HG02852 (cell line): ENCODE data around the gene HUNK.
"Not testable (repeated sequence)": the region's sequence is repeated elsewhere in the genome, so short reads cannot be mapped to it uniquely, and the experiment has no call there.

Experiments
- ATAC-seq: cut with Tn5 transposase; IDR thresholded peaks from one replicate; pipeline ENCODE4 v1.9.1; 2021; ENCODE audit warnings: mild to moderate bottlenecking, moderate library complexity; ENCODE audit not compliant: unreplicated experiment

HUNK gene

DNA sequence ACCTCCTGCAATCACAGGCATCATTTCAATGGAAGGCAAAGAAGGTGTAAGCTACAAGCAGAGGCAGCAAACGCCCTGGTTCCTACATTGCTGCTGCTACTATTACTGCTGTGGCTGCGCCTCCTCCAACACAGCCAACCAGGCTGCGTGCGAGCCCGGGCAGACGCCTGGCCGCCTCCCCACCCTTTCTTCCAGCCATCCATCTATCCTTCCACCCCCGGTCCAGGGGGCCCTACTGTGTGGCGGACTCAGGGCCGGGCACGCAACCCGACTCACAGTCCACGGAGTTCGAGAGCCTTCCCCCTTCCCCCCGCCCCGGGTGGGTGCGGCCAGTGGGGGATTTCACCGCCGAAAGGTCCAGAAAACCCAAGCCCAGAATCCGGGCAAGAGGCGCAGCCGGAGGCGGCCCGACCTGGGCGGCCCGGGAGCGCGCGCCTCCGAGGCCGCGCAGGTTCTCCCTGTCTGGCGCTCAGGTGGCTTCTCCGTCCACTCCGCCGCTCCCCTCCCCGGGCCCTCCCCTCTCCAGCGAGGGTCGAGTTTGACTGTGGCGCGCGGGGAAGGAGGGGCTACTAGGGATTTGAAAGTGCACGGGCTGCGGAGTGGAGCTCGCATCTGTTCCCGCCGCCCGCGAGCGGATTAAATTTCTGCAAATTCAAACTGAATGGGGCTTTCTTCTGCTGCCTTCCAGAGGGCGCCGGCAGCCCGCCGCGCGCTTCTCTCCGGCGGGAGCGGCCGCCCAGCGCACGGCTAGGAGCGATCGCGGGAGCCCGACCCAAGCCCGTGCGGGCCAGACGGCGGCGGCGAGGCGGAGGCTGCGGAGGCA is at the start of gene HUNK:
HUNK (plus strand) TSS at position 569 of the 823 bp plus-strand sequence. CDS start 655 bp downstream, outside the sequence.
- no peak for ATAC-seq

- ATAC-seq, result no peak
Observed at GRCh38 chr21:31829736-31830472, 42.9 kb upstream of the HUNK start.

GRCh38 chr21:31830701-31831100 is 42.1 kb upstream of the HUNK start:
- ATAC-seq, result no peak

DNA sequence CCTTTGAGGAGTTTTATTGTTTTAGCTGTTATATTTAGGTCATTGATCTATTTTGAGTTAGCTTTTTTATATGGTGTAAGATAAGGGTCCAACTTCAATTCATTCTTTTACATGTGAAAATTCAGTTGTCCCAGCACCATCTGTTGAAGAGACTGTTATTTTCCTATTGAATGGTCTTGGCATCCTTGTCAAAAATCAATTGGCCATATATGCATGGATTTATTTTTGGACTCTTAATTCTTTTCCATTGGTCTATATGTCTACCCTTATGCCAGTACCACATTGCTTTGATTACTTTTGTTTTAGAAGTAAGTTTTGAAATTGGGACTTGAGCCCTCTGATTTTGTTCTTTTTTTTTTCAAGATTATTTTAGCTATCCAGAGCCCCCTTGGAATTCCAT is 35.8 kb upstream of the HUNK start:
- ATAC-seq, result no peak

GRCh38 chr21:31837618-31838390 is 35.0 kb upstream of the HUNK start:
- no peak for ATAC-seq

DNA sequence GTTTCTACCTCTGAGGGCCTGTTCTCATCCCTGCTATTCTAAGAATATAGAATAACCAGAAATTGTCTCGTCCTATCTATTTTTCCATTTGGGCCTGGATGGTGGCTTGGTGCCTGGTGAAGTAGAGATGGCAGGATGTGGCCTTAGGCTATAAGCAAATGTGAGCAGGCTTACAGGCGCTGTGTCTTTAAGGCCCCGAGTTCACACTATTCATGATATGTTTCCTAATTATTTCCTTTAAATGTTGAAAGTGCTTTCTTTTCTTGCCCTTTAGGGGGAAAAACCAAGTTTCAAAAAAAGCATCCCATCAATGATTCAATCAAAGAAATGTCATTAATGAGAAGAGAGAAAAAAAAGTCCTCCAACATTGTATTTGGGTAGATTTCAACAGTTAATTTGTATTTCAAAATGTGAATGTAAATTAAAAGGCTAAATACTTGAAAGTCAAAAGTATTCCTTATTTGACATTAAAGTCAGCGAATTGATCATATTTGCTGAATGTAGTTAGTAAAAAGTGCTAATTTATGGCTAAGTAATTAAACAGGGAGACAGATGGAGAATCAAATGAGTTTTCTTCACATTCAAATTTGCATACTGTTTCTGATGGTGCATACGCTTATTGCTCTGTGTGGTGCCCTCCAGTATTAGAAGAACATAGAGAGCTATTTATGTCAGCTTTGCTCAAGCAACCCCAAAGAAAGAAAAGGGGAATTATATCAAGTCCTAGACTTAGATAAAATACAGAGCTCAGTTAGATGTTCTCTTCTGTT is 34.0 kb upstream of the HUNK start:
- ATAC-seq, result no peak

DNA sequence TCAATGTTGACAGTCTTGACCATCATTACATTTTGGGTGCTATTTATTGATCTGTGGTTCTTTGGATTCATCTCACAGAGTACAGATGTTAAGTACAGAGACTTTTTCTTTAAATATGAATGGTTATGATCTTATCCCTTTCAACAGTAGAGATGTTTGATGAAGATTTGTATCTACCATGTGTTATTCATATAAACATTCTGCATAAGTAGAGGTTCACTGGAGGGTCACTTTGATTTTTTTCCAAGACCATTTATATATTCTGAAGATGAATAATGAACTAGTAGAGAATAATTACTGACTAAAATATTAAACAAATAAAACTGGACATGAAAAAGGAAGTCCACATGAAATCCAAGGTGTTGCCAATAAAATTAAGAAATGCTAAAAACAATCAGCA is 28.6 kb upstream of the HUNK start:
- no peak for ATAC-seq

GRCh38 chr21:31845151-31845729 is 27.6 kb upstream of the HUNK start:
- no peak for ATAC-seq

DNA sequence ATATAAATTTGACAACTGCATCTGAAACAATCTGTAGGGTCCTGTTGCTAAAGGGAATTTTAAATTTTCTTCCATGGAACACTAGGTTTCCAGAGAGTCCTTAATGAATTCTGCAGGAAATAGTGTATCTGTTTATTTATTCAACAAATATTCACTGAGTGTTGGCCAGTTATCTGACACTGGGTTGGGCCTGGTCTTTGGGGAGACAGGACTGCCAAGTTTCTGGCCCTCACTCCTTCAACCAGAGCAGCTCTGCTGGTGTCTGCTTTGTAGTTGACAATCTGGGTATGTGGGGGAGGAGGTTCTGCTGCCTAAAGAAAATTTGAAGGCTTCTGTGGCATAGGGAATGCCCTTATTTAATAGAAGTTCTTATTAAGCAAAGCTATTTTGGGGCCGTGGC is 26.1 kb upstream of the HUNK start:
- ATAC-seq, result no peak

GRCh38 chr21:31847761-31848160 is 25.1 kb upstream of the HUNK start:
- no peak for ATAC-seq

DNA sequence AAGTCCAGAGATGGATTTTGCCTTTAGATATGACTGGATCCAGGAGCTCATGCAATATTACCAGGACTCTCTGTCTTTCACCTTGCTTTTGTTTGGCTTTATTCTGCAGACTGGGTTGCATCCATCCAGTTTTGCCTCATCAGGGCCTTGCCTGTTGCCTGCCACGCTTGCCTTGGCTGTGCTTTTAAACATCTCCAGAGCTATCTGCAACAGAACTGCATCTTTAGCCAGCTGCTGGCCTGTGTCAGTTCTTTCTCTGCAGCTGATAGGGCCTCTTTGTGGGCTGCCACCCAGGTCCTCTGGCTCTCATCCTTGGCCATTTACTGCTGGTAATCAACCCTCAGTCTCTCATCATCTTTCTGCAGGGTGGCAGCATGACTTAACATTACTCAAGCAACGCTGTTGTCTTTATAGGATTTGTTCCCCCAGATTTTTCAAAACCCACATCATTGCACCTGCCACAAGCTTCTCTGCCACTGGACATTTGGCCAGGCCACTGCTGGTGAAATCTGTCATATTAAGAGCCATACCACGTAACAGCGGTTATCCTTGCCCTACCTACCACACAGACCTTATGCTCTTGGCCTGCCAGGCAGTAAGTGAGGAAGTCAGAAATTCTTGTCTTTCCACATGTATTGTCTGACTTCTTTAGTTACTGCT is 24.4 kb upstream of the HUNK start:
- no peak for ATAC-seq

DNA sequence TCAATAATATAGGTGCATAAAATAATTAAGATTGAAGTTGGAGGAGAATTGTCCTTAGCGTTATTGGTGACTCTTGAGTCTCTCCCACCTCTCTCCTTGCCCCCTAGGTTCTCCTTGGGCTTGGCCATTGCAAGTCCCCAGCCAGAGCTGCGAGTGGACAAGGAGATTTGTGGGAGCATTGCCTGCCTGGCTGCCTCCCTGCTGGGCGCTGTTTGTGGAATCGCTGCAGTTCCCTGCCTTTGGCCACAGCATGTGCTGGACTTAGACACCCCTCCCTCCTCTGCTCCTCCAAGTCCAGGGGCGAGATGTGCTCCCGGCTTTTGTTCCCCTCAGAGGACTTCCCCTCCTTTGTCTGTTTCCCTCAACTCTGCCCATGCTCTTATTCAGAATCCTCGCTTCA is 21.9 kb upstream of the HUNK start:
- no peak for ATAC-seq

DNA sequence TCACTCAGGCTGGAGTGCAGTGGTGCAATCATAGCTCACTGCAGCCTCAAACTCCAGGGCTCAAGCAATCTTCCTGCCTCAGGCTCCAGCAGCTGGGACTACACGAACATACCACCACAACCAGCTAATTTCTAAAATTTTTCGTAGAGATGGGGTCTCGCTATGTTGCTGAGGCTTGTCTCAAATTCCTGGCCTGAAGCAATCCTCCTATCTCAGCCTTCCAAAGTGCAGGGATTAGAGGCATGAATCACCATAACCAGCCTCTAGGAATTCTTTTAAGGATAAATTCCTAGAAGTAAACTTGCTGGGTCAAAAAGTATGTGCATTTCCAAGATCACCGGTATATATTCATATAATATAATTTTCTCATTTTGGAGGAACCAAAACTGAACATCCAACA is 17.6 kb upstream of the HUNK start:
- ATAC-seq, result no peak

DNA sequence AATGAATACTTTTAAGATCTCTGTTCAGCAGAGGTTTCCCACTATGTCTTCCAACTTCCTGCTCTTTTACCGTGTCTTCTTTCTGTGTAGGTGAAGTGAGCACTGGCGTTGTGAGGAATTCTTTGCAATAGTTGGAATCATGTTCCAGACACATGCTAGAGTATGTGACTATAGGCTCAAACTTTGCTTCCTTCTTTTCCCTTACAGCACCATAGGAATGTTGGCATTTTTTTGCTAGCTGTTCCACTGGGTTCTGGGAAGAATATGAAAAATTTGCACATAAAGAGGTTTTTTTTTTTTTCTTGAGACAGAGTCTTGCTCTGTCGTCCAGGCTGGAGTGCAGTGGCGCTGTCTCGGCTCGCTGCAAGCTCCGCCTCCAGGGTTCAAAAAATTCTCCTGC is 15.7 kb upstream of the HUNK start:
- no peak for ATAC-seq

- not testable (repeated sequence) for ATAC-seq
Observed at GRCh38 chr21:31857631-31858030, 15.2 kb upstream of the HUNK start.

DNA sequence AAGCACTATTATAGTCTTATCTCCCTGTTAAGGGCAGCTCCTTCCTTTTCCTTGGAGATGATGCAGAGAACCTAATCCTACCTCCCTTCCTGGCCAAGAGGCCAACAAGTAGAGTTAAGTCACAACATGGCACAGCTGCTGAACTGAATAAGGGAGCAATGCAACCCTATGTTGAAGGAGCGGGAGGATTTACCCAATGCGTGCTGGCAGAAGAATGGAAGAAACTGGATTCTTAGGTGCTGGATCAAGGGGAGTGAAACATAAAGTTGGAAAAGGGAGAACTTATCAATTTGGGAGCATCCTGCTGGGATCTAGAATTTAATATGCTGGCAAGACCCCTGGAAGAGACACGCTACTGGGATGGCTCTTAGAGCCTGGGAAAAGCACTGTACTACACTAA is 12.0 kb upstream of the HUNK start:
- no peak for ATAC-seq

DNA sequence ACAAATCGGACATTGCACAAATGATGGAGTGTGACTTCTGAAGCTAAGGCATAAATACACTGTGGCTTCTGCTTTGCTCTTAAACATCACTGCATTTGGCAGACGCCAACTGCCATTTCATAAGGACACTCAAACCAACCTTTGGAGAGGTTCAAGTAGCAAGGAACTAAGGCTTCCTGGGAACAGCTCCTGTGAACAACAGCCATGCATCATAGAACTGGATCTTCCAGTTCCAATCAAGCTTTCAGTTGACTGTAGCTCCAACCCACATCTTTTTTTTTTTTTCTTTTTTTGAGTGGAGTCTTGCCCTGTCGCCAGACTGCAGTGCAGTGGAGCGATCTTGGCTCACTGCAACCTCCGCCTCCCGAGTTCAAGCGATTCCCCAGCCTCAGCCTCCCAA is 10.7 kb upstream of the HUNK start:
- no peak for ATAC-seq

DNA sequence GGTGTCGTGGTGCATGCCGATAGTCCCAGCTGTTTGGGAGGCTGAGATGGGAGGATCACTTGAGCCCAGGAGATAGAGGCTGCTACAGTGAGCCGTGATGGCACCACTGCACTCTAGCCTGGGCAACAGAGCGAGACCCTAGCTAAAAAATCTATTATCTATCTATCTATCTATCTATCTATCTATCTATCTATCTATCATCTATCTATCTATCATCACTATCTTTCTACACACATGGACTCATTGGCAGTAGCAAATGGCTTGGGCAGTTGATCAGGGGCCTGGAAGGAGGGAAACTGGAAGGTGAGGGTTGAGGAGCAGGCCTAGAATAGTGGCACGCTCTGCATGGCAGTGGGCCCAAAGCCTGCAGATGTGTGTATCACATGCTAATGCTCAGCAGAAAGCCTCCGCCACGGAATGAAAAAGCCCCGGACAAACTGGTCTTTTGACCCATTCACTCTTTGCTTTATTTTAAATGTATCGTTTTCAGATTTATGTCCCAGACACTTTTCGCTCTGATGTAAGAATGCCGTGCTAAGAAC is 7.3 kb upstream of the HUNK start:
- no peak for ATAC-seq

GRCh38 chr21:31866077-31866511 is 6.7 kb upstream of the HUNK start:
- no peak for ATAC-seq

DNA sequence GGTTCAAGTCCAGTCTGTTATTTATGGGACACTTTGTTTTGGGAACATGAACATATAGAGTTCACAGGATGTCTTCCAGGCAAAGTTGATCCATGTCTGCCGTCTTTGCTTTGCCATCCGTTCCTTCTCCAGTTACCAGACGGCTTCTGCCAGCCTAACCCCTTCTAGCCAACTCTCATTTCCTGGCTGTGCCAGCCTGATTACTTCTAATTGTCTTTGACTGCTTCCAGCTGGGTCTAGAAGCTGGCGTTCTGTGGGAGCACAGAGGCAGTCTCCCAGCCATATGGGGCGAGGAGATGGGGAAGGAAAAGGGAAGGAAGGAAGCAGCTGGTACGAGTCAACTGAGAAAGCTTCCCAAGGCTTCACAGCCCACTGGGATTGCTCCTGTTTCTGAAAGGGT is 3.1 kb upstream of the HUNK start:
- no peak for ATAC-seq
